Astrocyte (in vitro differentiated cells and primary cell): ENCODE data around the gene NLGN1. TPM values are rescaled to one million over a fixed set of nuclear protein-coding genes. Genes with fewer than 3 reads are reported as not detected.

Experiments used
- DNase-seq: peaks from one replicate; pipeline ENCODE4 v3.0.0-alpha.2; 2010; ENCODE audit warnings: low read depth
- FAIRE-seq: peaks from 2 replicates; lab custom pipeline; 2011; peaks lifted over from hg19 to GRCh38; lab: Jason Lieb, UNC
- H2AFZ ChIP-seq: 2 replicates; pipeline ENCODE4 v1.6.0; 2012; ENCODE audit warnings: low read depth, low read length, inconsistent platforms
- H3K27ac ChIP-seq: 2 replicates; pipeline ENCODE4 v1.5.1; 2011; ENCODE audit warnings: low read depth, low read length, inconsistent platforms
- H3K27me3 ChIP-seq: 2 replicates; pipeline ENCODE4 v1.6.0; 2011; ENCODE audit warnings: low read length, inconsistent platforms; ENCODE audit not compliant: insufficient read depth
- H3K36me3 ChIP-seq: 2 replicates; pipeline ENCODE4 v1.5.1; 2011; ENCODE audit warnings: low read length, inconsistent platforms; ENCODE audit not compliant: insufficient read depth
- H3K4me1 ChIP-seq: 2 replicates; pipeline ENCODE4 v1.5.1; 2011; ENCODE audit warnings: low read length, inconsistent platforms; ENCODE audit not compliant: insufficient read depth
- H3K4me2 ChIP-seq: 2 replicates; pipeline ENCODE4 v1.6.0; 2012; ENCODE audit warnings: low read length, inconsistent platforms
- H3K4me3 ChIP-seq: 2 replicates; pipeline ENCODE4 v1.5.1; 2011; ENCODE audit warnings: low read depth, mild to moderate bottlenecking, low read length, inconsistent platforms; ENCODE audit not compliant: insufficient read depth
- H3K79me2 ChIP-seq: 2 replicates; pipeline ENCODE4 v1.6.0; 2012; ENCODE audit warnings: mild to moderate bottlenecking, low read length, inconsistent platforms; ENCODE audit not compliant: insufficient read depth
- H3K9ac ChIP-seq: 2 replicates; pipeline ENCODE4 v1.6.0; 2012; ENCODE audit warnings: mild to moderate bottlenecking, low read length, inconsistent platforms
- H3K9me3 ChIP-seq: 2 replicates; pipeline ENCODE4 v1.5.1; 2012; ENCODE audit warnings: low read depth, mild to moderate bottlenecking, low read length, inconsistent platforms; ENCODE audit not compliant: insufficient read depth
- H4K20me1 ChIP-seq: 2 replicates; pipeline ENCODE4 v1.6.0; 2012; ENCODE audit warnings: low read length, inconsistent platforms; ENCODE audit not compliant: insufficient read depth
- H3K27ac Mint-ChIP-seq: one replicate; pipeline ENCODE4 v1.8.0; 2021; ENCODE audit warnings: mild to moderate bottlenecking, mixed read lengths; ENCODE audit not compliant: unreplicated experiment
- H3K27me3 Mint-ChIP-seq: one replicate; pipeline ENCODE4 v1.8.0; 2021; ENCODE audit warnings: low read depth, mixed read lengths; ENCODE audit not compliant: unreplicated experiment
- H3K36me3 Mint-ChIP-seq: one replicate; pipeline ENCODE4 v1.8.0; 2021; ENCODE audit warnings: low read depth, mixed read lengths; ENCODE audit not compliant: unreplicated experiment
- H3K4me1 Mint-ChIP-seq: one replicate; pipeline ENCODE4 v1.8.0; 2021; ENCODE audit warnings: low read depth, mixed read lengths; ENCODE audit not compliant: unreplicated experiment
- H3K4me3 Mint-ChIP-seq: one replicate; pipeline ENCODE4 v1.8.0; 2021; ENCODE audit warnings: mild to moderate bottlenecking, moderate library complexity, mixed read lengths; ENCODE audit not compliant: unreplicated experiment
- H3K9me3 Mint-ChIP-seq: one replicate; pipeline ENCODE4 v1.8.0; 2021; ENCODE audit warnings: mild to moderate bottlenecking, mixed read lengths; ENCODE audit not compliant: unreplicated experiment
- EZH2 ChIP-seq: IDR thresholded peaks from 2 replicates; pipeline ENCODE4 v1.6.1; 2012; ENCODE audit warnings: mild to moderate bottlenecking, low read length, inconsistent platforms; ENCODE audit not compliant: insufficient read depth
- total RNA-seq: library from RNA; stranded (reverse); gene quantifications from 2 replicates; pipeline ENCODE4 v1.2.1, GENCODE V29; 2021
- TF ChIP-seq, protein P1 (sequence below): IDR thresholded peaks from 2 replicates; pipeline ENCODE4 v1.5.1; 2011; ENCODE audit warnings: low read depth, mild to moderate bottlenecking, inconsistent platforms, low read length, moderate library complexity; ENCODE audit not compliant: insufficient read depth

The NLGN1 gene
- total RNA-seq, 1 donor from 2014 or later = 1.2 TPM

DNA sequence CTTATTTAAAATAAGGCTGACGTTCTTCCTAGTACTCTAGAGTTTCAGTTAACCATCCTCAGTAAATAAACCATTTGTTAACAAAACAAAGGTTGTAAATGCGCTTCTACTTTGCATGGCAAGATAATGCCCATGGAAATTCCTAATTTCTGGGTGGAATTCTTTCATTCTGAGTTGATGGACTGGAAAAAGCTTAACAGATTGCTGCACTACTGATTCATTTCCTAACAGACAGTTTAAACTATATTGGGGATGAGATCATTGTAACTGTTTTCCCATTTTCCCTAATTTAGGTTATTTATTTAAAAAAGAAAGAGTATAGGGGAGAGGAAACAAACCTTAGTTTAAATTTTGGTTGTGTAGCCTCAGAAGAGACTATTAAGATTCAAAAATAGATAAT, 342.2 kb downstream of the NLGN1 start:
- Mint-ChIP-seq H3K4me1 (peaks cover 47% of the 10 kb centered on the region), H3K9me3 (no peaks in the 10 kb centered on the region), H3K27me3 (no peaks in the 10 kb centered on the region), H3K27ac (peak overlapping the region; percentile 64), H3K4me3 (no peak overlapping the region), H3K36me3 (no peaks in the 10 kb centered on the region)
- Histone ChIP-seq H3K4me3 (no peak overlapping the region), H3K79me2 (no peaks in the 10 kb centered on the region), H3K36me3 (no peaks in the 10 kb centered on the region), H2AFZ (peak overlapping the region; percentile 23), H4K20me1 (no peaks in the 10 kb centered on the region), H3K27me3 (no peaks in the 10 kb centered on the region), H3K9ac (peak overlapping the region; percentile 46), H3K27ac (peak overlapping the region; percentile 83), H3K9me3 (no peaks in the 10 kb centered on the region), H3K4me2 (peak overlapping the region; percentile 69), H3K4me1 (peaks cover 25% of the 10 kb centered on the region)
- DNase-seq = peak; percentile 56
- TF ChIP-seq EZH2 = no peak
- TF ChIP-seq, protein P1, sequence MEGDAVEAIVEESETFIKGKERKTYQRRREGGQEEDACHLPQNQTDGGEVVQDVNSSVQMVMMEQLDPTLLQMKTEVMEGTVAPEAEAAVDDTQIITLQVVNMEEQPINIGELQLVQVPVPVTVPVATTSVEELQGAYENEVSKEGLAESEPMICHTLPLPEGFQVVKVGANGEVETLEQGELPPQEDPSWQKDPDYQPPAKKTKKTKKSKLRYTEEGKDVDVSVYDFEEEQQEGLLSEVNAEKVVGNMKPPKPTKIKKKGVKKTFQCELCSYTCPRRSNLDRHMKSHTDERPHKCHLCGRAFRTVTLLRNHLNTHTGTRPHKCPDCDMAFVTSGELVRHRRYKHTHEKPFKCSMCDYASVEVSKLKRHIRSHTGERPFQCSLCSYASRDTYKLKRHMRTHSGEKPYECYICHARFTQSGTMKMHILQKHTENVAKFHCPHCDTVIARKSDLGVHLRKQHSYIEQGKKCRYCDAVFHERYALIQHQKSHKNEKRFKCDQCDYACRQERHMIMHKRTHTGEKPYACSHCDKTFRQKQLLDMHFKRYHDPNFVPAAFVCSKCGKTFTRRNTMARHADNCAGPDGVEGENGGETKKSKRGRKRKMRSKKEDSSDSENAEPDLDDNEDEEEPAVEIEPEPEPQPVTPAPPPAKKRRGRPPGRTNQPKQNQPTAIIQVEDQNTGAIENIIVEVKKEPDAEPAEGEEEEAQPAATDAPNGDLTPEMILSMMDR = no peak
- no peak for FAIRE-seq

DNA sequence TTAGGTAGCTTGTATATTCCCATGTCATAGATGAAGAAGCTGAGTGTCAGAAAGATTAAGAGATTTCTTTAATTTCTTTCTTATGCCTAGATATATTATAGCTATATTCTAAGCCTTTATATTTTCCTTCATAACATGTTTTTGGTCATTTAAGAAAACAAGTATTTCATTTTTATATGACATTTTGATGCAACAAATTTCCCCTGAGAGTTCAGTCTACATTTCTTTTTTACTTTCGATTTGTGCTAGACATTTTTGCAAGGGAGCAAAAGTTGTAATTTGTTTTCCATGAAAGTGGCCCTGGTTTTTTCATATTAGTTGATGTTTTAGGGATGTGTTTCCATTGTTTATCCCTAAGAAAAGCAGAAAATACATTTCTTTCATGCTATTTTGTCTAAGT, 344.9 kb downstream of the NLGN1 start:
- DNase-seq (no peak), FAIRE-seq (no peak)
- peaks cover 40% of the 10 kb centered on the region for H3K4me1 ChIP-seq
- H3K9me3 ChIP-seq = no peaks in the 10 kb centered on the region
- Mint-ChIP-seq H3K27me3 (no peaks in the 10 kb centered on the region), H3K4me3 (no peak overlapping the region), H3K4me1 (peaks cover 59% of the 10 kb centered on the region), H3K36me3 (no peaks in the 10 kb centered on the region), H3K9me3 (no peaks in the 10 kb centered on the region), H3K27ac (peak overlapping the region; percentile 72)
- H3K27me3 ChIP-seq = no peaks in the 10 kb centered on the region
- peak overlapping the region; percentile 49 for H3K27ac ChIP-seq
- H4K20me1 ChIP-seq = no peaks in the 10 kb centered on the region
- no peaks in the 10 kb centered on the region for H3K79me2 ChIP-seq
- no peak overlapping the region for H3K9ac ChIP-seq
- no peaks in the 10 kb centered on the region for H3K36me3 ChIP-seq
- no peak for TF ChIP-seq EZH2
- TF ChIP-seq, protein P1 = no peak
- H3K4me2 ChIP-seq = peak overlapping the region; percentile 50
- no peak overlapping the region for H3K4me3 ChIP-seq
- no peak overlapping the region for H2AFZ ChIP-seq

DNA sequence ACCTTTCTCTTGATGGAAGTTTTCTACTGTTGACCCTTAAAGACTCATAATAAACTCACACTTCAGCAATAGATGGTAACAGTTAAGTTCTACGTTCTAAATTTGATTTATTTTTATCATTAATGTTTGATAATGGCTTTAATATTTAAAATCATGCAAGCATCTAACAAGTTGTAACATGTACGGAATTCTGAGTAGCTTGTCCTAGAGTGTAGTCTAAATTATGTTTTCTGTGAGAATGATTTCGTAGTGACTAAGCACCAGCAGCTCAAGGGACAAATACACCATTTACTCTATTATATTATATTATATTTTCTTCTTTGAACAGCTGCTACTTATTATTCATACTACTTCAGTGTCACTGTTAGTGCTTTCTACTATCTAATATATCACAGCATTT, 345.6 kb downstream of the NLGN1 start:
- no peak for FAIRE-seq
- Histone ChIP-seq H3K4me3 (no peak overlapping the region), H3K36me3 (no peaks in the 10 kb centered on the region), H3K27ac (peak overlapping the region; percentile 49), H3K9ac (no peak overlapping the region), H2AFZ (peak overlapping the region; percentile 44), H3K4me2 (peak overlapping the region; percentile 50), H3K9me3 (no peaks in the 10 kb centered on the region), H3K27me3 (no peaks in the 10 kb centered on the region), H3K4me1 (peaks cover 43% of the 10 kb centered on the region), H4K20me1 (no peaks in the 10 kb centered on the region), H3K79me2 (no peaks in the 10 kb centered on the region)
- DNase-seq = no peak
- Mint-ChIP-seq H3K9me3 (no peaks in the 10 kb centered on the region), H3K4me3 (no peak overlapping the region), H3K4me1 (peaks cover 59% of the 10 kb centered on the region), H3K27me3 (no peaks in the 10 kb centered on the region), H3K36me3 (no peaks in the 10 kb centered on the region), H3K27ac (peak overlapping the region; percentile 72)
- no peak for TF ChIP-seq EZH2
- TF ChIP-seq, protein P1 = no peak
